ENCODE measurements around the gene WDFY2. TPM values are rescaled to one million over a fixed set of nuclear protein-coding genes. Genes with fewer than 3 reads are reported as not detected.

WDFY2 gene
- total and polyA plus RNA-seq, 2 of the 8 experiments (the other 6 are each of a cell fraction or from before 2014, with no cell fraction given): 13.9 to 29.0 TPM

DNA sequence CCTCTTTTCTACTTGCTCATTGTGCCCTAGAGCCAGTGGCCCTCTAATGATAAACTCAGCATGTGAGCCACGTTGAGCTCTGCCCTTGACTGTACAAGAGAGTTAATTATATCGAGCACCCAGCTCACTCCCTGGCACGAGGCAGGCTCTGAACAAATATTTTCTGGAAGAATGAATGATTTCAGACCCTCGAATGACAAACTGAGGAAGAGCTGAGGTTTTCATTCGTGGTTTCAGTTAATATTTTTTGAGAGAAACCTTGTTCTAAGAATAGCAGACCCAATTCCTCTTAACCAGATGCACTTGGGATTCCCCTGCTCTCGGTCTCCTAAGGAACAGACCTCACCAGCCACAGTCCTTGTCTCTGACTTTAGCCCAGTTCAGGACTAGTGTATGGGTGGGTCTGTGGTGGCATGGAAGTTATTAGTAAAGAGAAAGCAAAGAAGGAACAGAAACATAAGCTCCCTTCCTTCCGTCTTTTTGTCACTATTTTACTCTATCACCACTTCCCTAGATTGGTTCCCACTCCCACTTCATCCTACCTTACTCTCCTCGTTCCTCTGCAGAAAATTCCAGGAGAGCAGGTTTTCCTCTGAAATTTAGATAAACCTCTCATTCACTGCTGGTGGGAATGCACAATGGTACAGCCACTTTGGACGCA lies 22.1 kb upstream of the WDFY2 start:
- H3K23me2 ChIP-seq (ENCODE audit: low read depth, low read length): no peaks in the 10 kb centered on the region

More for the DNA sequence above, 22.1 kb upstream of the WDFY2 start:
- H2AFZ ChIP-seq (ENCODE audit: low read length): no peak overlapping the region
- H3K9me3 ChIP-seq (ENCODE audit: insufficient read depth in 2 of 2, low read depth in 1 of 2, low read length in 1 of 2): peaks cover 3 to 4% of the 10 kb centered on the region in 2 experiments; a peak in 3 of 4 replicates
- no peak overlapping the region for H2BK12ac ChIP-seq (ENCODE audit: low read depth, low read length)
- H4K20me1 ChIP-seq (replicated peaks in 1 of 2; ENCODE audit: control insufficient read depth in 1 of 2, insufficient read depth in 2 of 2, low read length in 2 of 2): no peaks in the 10 kb centered on the region
- no peak overlapping the region for H2AK5ac ChIP-seq (ENCODE audit: low read depth, low read length)
- peaks cover 0 to 4% (median under 1%) of the 10 kb centered on the region in 4 experiments; a peak in 1 of 7 replicates for H3K4me1 ChIP-seq (replicated peaks in 1 of 4; ENCODE audit: control insufficient read depth in 3 of 4, insufficient read depth in 4 of 4, low read length in 3 of 4)
- FAIRE-seq: no peak
- H4K5ac ChIP-seq (ENCODE audit: insufficient read length, low read depth, low read length): no peak overlapping the region
- H2BK5ac ChIP-seq (ENCODE audit: low read depth, low read length): no peak overlapping the region
- H3K4me3 ChIP-seq (ENCODE audit: extremely low read depth in 1 of 4, insufficient read depth in 2 of 4, low read depth in 3 of 4, low read length in 4 of 4): no peak overlapping the region
- no peak overlapping the region for H3K56ac ChIP-seq (replicated peaks; ENCODE audit: insufficient read length, low read depth, low read length)
- H3K23ac ChIP-seq (ENCODE audit: insufficient read length): no peak overlapping the region
- 86% methylated on average over 9 of the region's 9 CpGs; no CpG with 5 or more reads in 1 of the 2 experiments for WGBS, 2 experiments (ENCODE audit: extremely low coverage in 1 of 2, insufficient coverage in 1 of 2, insufficient read length in 1 of 2, insufficient replicate concordance in 2 of 2, low coverage in 1 of 2, low lambda C conversion rate in 2 of 2, missing lambda C conversion rate in 1 of 2)
- DNase-seq (ENCODE audit: low read depth in 1 of 2, low spot score in 2 of 2): no peak
- no peak overlapping the region for H3K4ac ChIP-seq (replicated peaks; ENCODE audit: insufficient read length, low read depth, low read length)
- no peaks in the 10 kb centered on the region for H3K27me3 ChIP-seq (replicated peaks in 1 of 4; ENCODE audit: control insufficient read depth in 3 of 4, extremely low read depth in 1 of 4, insufficient read depth in 3 of 4, low read length in 3 of 4)
- no peak overlapping the region for H3K27ac ChIP-seq (ENCODE audit: low read depth, low read length)
- no peak overlapping the region for H3K14ac ChIP-seq (ENCODE audit: insufficient read length)
- H3K36me3 ChIP-seq (ENCODE audit: control insufficient read depth in 2 of 4, insufficient read depth in 4 of 4, low read length in 3 of 4): no peaks in the 10 kb centered on the region
- no peak overlapping the region for H2BK15ac ChIP-seq (ENCODE audit: low read length)
- ChIA-PET POLR2A (ENCODE audit: partially characterized antibody) (no interaction called here), CTCF (ENCODE audit: partially characterized antibody) (no interaction called here)
- TF ChIP-seq NANOG (IDR thresholded peaks at IDR 0.05; ENCODE audit: insufficient read depth, low read depth, low read length, poor library complexity, severe bottlenecking) (no peak), TBP (IDR thresholded peaks at IDR 0.05; ENCODE audit: low read depth, low read length) (no peak), BCL11A (IDR thresholded peaks at IDR 0.05; ENCODE audit: low read depth in 2 of 2, low read length in 2 of 2) (no peak)
- H4K8ac ChIP-seq (ENCODE audit: extremely low read depth, insufficient read depth, low read length): no peak overlapping the region
- no peak overlapping the region for H2BK120ac ChIP-seq (replicated peaks; ENCODE audit: low read depth, low read length)
- no peaks in the 10 kb centered on the region for H3K79me1 ChIP-seq (ENCODE audit: low read depth, low read length)
- H3K9ac ChIP-seq (replicated peaks in 1 of 4; ENCODE audit: extremely low read depth in 1 of 4, low read depth in 3 of 4, low read length in 3 of 4): no peak overlapping the region
- no peak overlapping the region for H4K91ac ChIP-seq (replicated peaks; ENCODE audit: insufficient read length, low read length)
- no peak overlapping the region for H3K4me2 ChIP-seq (ENCODE audit: insufficient read depth in 1 of 2, low read depth in 2 of 2, low read length in 2 of 2)
- H3K18ac ChIP-seq (ENCODE audit: extremely low read depth, low read length): no peak overlapping the region
- H2BK20ac ChIP-seq (ENCODE audit: low read length): no peak overlapping the region
- no peaks in the 10 kb centered on the region for H3K79me2 ChIP-seq (ENCODE audit: control insufficient read depth in 1 of 2, insufficient read depth in 2 of 2, low read length in 2 of 2)

All from H1 (cell line).